LNCaP clone FGC (cell line): ENCODE results near the gene IVNS1ABP.
A peak's percentile ranks its signal among the peaks of the same experiment; 100 is the strongest.

Experiments used
- DNase-seq: peaks from one replicate; pipeline ENCODE4 v3.0.0-alpha.2; 2011; ENCODE audit warnings: low read depth
- H3K4me3 ChIP-seq: 2 replicates; pipeline ENCODE4 v1.5.1; 2011; ENCODE audit warnings: mild to moderate bottlenecking, low read depth, low read length, control low read depth
- TF ChIP-seq, protein P1 (sequence below): IDR thresholded peaks from 2 replicates; pipeline ENCODE4 v1.5.1; 2012; ENCODE audit warnings: mild to moderate bottlenecking; ENCODE audit not compliant: control insufficient read depth, insufficient read depth; ENCODE audit errors: extremely low read depth

Gene IVNS1ABP

DNA sequence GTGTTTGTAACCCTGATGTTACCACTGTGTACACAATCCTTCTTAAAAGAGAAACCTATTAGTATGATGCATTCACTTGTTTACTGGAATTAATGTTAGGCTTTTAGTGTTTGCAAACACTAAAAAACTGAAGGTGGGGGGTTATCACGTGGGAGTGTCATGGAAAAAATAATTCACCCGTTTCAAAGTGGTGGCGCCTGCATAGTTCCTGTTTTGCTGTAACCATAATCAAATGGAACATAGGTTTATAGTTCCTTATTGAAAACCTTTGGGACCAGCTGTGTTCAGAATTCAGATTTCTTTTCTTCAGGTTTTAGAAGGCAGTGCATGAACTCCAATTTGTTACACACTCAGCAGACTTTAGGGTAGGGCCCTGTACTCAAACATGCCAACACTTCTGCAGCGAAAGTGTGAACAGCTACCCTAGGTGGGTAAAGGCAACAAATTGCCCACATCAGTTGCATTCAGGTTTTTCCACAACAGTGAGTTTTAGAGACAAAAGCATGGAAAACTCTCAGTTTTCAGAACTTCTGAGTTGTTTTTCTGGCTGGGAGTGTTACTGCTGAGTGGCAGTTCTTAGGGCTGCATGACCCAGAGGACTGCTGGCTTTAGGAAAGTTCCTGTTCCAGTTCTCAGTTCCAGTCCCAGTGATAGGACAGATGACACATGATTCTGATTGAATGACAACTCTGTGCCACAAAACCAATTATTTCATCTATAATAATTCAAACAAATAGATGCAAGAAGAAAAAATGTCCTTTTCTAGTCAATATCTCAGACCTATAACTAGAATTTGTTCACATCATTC, 29.1 kb upstream of the IVNS1ABP start:
- DNase-seq, result no peak
- TF ChIP-seq, protein P1, sequence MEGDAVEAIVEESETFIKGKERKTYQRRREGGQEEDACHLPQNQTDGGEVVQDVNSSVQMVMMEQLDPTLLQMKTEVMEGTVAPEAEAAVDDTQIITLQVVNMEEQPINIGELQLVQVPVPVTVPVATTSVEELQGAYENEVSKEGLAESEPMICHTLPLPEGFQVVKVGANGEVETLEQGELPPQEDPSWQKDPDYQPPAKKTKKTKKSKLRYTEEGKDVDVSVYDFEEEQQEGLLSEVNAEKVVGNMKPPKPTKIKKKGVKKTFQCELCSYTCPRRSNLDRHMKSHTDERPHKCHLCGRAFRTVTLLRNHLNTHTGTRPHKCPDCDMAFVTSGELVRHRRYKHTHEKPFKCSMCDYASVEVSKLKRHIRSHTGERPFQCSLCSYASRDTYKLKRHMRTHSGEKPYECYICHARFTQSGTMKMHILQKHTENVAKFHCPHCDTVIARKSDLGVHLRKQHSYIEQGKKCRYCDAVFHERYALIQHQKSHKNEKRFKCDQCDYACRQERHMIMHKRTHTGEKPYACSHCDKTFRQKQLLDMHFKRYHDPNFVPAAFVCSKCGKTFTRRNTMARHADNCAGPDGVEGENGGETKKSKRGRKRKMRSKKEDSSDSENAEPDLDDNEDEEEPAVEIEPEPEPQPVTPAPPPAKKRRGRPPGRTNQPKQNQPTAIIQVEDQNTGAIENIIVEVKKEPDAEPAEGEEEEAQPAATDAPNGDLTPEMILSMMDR, result no peak
- H3K4me3 ChIP-seq, result no peak overlapping the region

DNA sequence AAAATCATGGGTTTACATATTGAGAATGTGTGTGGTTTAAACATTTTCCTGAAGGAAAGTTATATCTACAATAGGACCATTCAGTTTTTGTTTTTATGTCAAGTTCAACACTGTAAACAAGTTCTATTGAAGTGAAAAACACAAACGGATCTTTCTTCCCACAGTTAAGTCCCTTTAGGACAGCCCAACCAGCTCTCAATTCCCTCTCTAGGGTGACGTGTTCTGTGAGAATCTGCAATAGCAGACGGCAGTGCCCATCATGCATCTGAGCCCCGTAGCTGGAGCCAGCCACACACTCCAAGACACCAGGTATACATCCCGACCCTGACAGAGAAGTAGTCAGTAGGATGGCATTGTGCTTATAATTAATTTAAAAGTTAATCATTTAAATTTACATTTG, 26.3 kb upstream of the IVNS1ABP start:
- no peak overlapping the region for H3K4me3 ChIP-seq
- DNase-seq, result no peak
- TF ChIP-seq, protein P1, result no peak

DNA sequence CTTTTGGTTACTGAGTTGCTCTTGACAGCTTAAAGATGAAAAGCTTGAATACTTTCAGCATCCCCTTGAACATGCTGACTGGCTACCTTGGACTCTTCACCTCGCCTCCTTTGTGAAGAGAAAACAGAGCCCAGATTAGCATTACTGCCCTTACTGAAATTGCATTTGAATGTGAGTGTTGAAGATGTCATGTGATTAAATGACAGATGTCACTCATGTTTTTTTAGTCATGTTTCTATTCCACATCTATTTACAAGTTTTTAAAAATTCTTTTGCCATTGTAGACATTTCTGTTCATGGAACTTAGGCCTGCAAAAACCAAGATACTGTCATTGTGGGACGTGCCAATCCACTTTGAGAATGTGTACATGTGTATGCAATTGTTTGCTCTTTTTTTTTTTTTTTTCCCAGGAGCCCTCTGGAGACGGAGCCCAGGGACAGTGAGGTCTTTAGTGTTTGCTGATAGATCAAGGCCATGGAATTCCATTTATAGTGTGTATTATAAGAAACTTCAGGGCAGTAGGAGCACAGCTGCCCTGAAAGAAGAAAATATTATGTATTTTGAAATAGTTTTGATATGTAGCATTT, 25.7 kb upstream of the IVNS1ABP start:
- H3K4me3 ChIP-seq, result no peak overlapping the region
- DNase-seq, result peak; percentile 80
- TF ChIP-seq, protein P1, result no peak

DNA sequence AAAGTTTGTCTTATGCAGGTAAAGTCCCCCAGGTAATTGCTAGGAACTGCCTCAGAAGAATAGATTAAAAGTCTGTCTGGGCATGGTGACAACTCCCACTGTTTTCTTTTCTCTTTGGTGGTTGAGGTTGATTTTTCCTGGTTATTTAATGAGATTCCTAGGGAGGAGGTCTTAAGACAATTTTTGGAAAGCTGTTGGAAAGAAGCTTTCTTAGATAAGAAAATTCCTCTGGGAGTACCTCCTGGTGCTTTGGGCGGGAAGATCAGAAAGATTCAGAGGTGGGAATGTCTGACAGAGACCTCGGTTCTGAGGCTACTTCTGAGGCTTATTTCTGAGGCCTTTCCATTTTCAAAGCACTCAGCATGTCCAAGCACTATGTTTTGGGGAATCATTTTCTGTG, 25.0 kb upstream of the IVNS1ABP start:
- TF ChIP-seq, protein P1, result no peak
- DNase-seq, result no peak
- H3K4me3 ChIP-seq, result no peak overlapping the region

DNA sequence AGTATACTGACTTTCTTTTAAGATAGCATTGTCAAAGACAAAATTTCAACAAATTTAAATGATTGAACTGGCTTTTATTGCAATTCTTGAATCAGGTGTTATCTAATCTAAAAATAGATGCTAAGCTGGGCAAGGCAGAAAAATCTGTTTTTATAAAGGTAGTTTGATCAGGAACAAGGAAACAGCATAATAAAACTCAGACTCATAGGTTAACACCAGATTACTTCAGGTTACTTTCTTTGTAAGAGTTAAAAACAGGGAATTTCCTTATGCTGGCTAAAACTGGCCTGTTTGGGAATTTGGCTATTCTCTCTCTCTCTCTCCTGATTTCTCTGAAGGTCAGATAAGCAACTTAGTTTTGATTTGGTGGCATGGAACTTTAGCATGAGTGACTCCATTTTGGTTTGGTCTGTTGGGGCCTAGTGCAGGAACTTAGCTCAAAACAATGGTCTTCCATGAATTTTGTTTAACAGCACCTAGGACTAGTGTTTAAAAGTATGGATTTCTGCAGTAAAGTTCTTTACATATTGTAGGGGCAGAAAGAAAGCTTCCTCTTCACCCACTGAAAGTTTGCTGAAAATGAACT, 24.2 kb upstream of the IVNS1ABP start:
- no peak overlapping the region for H3K4me3 ChIP-seq
- TF ChIP-seq, protein P1, result no peak

DNA sequence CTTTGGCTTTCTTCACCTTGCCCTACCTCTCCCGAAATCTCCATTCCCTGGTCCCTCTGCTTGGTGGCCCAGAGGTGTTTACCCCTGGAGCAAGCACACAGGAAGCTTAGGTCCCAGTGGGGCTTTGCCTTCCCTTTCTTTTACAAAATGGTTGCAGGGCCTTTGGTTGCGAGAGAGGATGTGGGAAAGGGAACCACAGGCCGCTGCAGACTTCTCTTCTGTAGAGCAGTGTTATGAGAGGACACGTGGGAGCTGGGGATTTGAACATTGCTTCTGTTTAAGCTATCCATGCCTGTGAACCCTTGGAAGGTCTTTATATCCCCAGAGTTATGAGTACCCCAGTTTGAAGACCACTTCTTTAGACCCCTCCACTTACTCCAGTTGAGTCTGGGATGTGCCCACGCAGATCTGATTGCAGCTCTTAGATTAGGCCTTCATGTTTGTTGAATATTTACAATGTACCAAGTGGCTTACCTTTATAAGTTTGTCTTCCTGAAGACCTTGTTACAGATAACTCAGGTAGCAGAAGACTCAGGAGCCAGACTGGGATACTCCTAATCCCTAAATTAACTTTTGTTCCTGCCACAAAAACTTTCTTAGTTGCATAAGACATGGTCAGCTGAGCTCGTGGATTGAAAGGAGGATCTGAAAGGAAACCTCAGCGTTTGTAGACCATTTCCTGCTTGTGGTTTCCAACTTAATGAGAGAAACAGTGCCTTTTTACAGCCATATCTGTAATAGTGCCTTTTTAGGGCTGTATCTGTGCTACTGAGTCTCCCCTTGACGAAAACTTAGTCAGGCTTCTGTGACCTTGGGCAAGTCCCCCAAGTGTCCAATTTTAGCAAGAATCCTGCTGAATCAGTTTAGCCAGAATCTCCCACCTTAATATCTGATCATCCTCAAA, 21.9 kb upstream of the IVNS1ABP start:
- DNase-seq, result no peak
- H3K4me3 ChIP-seq, result no peak overlapping the region
- TF ChIP-seq, protein P1, result no peak

More for the DNA sequence above, 24.2 kb upstream of the IVNS1ABP start:
- DNase-seq, result no peak
